ENCODE measurements around the gene CLN3.
"Not testable (repeated sequence)": the region's sequence is repeated elsewhere in the genome, so short reads cannot be mapped to it uniquely, and the experiment has no call there.

CLN3 gene

DNA sequence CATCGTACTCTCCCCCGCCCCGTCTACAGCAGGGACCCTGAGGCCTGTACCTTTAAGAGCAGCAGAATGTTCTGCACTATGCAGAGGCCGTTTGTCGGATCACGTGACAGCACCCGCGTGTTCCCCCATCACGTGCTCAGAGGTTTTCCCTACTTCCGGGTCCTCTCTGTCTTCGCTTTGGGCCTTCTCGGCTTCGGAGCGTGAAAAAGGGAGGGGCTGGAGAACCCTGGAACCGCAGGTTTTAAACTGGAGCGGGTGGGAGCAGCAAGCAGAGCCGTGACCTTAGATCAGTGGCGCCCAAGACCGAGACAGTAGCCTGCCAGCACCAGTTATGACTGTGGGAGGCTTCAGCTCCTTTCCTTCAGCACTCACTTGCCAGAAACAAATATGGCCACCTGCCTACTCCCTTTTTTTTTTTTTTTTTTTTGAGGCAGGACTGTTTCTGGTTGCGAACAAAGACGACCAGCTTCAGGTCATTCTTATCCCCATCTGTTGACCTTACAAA is at the start of gene CLN3:
Gene CLN3 (minus strand): TSS at position 105 of the 505 bp plus-strand sequence. CDS start 315 bp downstream, outside the sequence.
- DNase-seq: peak; percentile 80

DNA sequence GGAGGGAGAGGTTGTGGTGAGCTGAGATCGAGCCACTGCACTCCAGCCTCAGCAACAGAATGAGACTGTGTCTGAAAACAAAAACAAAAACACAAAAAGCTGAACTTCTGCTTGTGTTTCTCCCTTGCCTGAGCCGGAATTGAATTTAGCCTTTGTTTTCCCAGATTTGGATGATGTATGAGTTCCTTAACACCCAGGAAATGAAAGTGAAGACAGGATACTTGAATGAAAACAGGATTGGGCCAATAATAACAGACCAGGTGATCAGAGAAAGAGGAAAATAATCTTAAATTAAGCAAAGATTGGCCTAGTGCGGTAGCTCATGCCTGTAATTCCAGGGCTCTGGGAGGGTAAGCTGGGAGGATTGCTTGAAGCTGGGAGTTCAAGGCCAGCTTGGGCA is 48.5 kb upstream of the CLN3 start:
- DNase-seq: no peak

DNA sequence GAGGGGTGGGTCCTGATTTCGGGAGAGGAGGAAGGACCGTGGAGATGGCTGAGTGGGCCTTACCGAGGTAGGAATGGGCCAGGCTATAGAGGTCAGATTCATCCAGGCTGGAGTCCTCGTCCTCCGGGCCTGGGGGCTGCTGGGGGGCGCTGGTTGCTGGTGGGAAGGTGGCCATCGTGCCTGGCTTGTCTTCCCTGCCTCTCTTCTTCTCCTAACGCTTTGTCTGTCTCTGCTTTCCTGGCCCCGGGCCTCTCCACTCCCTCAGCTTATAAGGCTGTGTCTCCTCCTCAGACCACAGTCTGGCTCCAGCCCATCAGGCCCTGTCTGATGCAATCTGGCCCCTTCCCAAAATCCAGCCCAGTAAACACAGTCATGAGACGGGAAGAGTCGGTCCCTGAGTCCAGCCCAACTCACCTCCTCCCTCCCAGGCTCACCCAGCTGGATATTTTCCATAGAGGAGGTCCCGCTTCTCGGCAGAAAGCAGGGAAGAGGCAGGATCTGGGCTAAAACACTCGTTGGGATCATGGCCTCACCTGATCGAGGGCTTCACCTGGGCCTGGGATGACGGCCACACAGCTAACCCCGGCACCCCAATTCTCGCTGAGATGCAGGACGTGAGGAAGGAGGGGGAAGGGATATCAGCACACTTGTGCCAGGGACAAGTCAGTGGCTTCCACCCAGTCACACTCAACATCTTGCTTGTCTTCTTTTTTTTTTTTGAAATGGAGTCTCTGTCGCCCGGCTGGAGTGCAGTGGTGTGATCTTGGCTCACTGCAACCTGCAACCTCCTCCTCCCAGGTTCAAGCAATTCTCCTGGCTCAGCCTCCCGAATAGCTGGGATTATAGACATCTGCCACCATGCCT is 47.1 kb upstream of the CLN3 start, which contains the start of gene NUPR1:
Gene NUPR1 (minus strand): TSS at position 242 of the 864 bp plus-strand sequence. CDS start 67 bp downstream, at position 175.
- DNase-seq: no peak

DNA sequence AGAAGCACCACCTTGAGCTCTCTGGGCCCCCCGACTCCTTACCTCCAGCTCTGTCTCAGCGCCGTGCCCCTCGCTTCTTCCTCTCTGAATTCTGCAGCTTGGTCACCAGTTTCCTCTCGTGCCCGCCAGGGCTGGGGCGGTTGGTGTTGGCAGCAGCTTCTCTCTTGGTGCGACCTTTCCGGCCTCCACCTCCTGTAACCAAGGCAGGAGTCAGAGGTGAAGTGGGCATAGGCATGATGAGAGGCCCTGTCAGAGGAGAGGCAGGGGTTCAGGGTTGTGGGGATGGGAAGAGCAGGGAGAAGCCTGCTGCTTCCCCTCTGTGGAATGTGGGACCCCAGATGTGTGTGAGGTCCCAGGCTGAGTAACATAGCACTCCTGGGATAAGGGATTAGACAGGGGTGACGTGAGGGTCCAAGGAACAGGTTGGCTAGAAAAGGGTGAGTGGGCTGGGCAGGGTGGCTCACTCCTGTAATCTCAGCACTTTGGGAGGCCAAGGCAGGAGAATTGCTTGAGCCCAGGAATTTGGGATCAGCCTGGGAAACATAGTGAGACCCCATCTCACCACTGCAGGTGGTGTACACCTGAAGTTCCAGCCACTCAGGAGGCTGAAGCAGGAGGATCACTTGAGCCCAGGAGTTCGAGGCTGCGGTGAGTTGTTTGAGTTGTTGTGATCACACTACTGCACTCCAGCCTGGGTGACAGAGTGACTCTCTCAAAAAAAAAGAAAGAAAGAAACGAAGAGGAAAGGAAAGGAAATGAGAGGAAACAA is 46.3 kb upstream of the CLN3 start:
- DNase-seq: no peak

DNA sequence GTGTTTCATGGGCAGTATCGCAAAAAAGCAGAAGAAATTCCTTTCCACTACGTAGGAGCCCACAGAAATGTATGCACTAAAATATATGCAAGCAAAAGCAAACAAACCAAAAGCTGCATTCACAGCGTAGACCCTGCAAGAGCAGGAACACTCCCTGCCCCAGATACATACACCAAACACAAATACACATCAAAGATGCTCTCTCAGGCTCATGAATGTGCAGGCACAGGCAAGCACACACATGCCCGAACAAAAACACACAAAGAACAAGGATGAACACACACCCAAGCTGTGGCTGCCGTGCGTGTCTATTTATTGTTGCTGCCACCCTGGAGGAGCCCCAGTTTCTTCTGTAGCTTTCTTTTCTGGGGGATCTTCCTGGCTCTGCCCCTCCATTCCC is 45.2 kb upstream of the CLN3 start:
- no peak for DNase-seq

DNA sequence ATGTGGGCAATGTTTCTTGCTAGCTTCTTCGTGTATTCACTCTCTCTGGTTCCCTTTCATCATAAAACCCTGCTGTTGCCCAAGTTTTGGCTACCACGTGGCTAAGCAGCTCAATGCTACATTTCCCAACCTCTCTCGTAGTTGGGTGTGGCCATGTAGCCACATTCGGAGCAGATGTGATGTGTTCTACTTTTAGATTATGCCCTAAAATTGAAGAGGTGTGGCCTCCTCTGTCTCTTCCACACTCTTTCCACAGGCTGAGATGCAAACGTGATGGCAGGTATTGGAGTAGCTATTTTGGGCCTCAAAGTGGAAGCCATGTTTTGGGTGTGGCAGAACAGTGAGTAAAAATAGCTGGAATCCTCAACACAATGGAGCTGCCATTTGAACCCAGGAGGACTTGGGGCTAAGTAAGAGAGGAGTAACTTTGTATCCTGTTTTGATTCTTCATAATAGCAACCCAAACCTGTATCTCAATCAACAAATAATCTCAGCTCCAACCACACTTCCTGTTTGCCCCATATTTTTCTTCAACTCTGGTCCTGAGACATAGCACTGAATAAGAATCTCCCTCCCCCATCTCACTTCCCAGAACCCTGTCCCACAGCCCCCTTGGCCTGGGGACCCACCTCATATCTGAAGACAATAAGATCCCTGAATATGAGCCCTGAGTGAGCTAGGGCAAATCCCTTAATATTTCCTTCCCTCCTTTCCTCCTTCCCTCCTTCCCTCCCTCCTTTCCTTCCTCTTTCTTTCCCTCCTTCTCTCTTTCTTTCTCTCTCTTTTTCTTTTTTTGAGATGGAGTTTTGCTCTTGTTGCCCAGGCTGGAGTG is 42.9 kb upstream of the CLN3 start:
- no peak for DNase-seq

DNA sequence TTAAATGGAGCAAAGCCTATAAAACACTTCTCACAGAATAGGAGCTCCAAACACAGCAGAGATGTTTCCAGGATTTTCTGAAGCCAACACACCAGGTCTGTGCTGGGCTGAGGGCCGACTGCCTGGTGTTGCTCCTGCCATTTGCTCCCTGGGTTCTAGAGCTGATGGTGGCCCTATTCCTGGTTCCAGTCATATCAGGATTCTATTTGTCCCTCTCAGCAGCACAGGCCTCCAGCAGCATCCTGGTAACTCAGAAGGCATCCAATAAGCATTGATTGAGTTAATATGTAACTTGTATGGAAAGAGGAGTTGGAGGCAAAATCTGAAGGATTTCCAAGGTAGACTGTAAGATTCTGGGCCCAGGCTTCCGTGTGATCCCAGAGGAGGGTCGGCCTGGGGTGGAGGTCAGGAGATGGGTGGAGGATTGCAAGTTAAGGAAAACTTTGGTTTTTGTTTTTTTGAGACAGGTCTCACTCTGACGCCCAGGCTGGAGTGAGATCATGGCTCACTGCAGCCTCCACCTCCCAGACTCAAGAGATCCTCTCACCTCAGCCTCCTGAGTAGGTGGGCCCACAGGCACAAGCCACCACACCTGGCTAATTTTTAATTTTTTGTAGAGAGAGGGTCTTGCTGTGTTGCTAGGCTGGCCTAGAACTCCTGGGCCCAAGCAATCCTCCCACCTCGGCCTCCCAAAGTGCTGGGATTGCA is 41.2 kb upstream of the CLN3 start:
- no peak for DNase-seq

DNA sequence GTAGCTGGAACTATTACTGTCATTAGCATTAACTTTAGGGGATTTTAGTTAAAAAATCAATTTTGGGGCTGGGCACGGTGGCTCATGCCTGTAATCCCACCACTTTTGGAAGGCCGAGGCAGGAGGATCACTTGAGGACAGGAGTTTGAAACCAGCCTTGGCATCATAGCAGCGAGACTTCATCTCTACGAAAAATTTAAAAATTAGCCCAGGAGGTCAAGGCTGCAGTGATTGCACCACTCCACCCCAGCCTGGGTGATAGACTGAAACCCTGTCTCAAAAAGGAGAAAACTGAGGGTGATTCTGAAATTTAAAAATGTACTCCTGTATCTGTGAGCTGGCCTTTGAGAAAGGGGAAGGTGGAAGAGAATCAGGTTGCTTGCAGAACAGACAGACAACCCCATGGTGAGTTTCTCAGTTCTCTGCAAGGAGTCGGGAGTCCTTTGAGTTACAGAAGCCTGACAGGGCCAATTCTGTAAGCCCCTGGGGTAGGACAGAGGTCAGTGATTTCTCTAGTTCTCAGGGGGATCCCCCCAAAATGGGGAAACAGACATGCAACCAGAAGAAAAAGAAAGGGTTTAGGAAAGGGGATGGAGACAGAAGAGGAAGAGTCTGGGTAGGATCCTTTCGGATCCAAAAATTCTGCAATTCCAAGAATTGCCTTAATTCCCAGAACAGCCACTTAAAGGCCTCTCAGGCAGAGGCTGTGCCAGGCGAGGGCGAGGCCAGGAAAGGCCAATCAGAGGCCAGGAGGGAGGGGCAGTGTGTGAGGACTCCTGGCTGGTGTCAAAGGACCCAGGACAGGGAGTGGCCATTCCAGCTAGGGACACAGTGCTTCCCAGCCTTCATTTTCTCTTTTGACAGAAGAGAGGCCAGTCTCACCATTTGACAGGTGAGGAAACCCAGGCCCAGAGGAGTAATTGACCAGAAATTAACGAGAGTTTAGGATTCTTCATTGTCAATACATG is 40.2 kb upstream of the CLN3 start:
- DNase-seq: no peak

DNA sequence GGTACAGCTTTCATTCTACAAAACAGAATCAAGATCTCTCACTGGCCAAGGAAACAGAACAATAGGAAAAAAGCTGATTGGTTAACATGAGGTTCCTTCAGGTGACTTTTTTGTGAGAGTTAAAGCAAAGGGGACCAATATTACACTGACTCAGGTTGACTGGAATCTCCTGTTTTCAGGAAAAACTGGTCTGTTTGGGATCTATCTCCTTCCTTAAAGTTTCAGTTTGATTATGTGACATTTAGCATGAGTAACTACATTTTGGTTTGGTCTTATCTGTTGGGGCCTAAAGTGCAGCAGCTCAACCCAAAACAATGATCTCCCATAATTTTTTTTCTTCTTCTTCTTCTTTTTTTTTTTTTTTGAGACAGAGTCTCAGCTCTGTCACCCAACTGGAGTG is 37.2 kb upstream of the CLN3 start:
- DNase-seq: no peak

DNA sequence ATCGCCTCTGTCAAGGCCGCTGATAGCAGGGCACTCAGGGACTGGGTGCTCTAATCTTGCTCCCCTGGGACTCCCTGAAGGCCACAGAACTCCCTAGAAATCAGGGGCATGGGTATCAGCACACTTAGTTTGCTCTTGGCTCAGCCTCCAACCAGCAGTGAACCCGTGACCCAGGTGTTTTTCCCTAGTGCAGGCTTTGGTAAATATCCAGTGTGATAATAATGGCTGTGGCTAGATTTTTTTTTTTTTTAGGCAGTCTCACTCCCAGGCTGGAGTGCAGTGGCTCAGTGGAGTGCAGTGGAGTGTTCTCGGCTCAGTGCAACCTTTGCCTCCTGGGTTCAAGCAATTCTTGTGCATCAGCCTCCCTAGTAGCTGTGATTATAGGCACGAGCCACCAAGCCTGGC is 36.6 kb upstream of the CLN3 start:
- no peak for DNase-seq

DNA sequence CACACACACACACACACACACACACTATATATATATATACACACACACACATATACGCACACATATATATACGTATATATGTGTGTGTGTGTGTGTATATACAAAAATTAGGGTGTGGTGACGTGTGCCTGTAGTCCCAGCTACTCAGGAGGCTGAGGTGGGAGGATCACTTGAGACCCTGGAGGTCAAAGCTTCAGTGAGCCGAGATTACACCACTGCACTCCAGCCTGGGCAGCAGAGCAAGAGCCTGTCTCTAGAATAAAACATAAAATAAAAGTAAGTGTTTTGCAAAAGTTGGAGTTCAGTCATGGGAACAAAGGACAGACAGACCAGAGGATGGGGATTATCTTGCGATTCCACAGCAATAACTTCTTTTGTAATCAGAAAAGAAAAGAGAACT is 36.1 kb upstream of the CLN3 start:
- no peak for DNase-seq

DNA sequence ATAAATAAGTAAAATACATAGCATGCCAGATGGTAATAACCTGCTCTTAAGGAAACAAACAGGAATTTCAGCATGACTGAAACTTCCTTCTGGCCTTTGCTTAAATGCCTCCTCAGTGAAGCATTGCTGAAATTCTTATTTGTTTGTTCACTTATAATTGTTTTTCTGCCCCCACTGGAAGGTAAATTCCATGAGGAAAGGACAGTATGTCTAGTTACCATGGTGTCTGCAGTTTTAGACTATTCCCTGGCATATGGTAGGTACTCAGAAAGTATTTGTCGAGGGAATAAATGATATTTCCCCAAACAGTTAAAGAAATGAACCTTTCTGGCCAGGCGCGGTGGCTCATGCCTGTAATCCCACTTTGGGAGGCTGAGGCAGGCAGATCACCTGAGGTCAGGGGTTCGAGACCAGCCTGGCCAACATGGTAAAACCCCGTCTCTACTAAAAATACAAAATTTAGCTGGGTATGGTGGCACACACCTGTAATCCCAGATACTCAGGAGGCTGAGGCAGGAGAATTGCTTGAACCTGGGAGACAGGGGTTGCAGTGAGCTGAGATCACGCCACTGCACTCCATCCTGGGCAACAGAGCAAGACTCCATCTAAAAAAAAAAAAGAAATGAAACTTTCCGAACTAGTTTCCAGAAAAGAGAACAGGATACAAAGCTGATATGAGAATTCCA is 35.4 kb upstream of the CLN3 start:
- not testable (repeated sequence) for DNase-seq

DNA sequence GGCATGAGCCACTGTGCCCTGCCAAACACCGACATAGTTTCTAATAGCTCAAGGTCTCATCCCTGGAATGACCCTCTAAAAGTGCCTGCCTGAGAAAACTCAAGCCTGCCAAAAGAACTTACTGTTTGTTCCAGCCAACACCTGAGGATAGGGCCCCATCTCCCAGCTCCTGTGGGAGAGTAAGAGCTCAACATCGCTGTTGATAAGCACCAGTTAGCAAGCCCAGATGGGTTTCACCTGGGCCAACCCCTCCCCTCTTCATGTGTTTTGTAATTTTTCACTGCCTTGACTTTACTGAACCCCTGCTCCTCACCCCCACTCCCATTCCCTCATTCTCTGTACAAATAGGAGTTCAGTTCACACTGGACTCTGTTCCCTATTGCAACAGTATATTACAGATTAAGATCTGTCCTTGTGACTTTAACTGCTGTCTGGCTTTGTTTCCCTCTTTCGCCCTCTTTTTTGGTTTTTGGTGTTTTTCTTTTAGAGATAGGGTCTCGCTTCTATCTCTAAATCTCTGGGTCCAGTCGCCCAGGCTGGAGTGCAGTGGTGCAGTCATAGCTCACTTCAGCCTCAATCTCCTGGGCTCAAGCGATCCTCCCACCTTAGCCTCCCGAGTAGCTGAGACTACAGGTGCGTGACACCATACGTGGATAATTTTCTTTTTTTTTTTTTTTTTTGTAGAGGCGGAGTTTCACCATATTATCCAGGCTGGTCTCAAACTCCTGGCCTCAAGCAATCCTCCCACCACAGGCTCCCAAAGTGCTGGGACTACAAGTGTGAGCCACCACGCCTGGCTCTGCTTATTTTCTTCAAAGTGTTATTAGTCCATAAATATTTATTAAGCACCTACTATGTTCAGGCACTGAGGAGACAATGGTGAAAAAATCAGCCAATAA is 34.6 kb upstream of the CLN3 start:
- DNase-seq: no peak

DNA sequence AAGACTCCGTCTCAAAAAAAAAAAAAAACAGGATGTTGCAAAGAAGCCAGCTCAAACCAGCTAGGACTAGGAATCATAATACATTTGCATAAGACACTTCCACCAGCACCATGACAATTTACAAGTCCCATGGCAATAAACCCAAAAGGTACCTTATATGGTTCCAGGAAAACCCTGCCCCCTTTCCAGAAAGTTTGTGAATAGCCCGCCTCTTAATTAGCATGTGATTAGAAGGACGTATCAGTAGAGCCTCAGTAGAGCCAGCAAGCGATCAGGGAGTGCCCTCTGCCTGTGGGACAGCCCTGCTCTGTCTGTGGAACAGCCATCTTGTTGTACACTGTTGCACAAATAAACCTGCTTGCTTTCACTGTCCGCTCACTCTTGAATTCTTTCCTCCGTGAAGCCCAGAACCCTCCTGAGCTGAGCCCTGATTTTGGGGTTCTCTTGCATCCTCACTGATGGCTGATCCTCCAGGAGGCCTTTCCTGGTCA is 32.9 kb upstream of the CLN3 start:
- no peak for DNase-seq

DNA sequence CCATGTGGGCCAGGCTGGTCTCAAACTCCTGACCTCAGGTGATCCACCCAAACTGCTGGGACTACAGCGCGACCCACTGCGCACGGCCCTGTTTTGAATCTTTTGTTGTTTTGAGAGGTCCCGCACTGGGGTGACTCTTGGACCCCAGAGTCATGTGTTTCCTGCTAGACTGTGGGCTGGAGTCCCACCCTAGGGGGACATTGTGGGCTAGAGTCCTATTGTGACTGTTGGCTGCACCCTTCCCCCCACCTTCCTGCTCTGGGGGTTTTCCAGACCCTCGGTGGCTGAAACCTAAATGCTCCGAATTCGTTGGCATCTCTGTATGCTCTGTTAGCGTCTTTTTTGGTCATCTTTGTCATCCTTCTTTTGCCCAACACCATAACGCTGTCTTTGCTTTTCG is 30.9 kb upstream of the CLN3 start:
- no peak for DNase-seq

DNA sequence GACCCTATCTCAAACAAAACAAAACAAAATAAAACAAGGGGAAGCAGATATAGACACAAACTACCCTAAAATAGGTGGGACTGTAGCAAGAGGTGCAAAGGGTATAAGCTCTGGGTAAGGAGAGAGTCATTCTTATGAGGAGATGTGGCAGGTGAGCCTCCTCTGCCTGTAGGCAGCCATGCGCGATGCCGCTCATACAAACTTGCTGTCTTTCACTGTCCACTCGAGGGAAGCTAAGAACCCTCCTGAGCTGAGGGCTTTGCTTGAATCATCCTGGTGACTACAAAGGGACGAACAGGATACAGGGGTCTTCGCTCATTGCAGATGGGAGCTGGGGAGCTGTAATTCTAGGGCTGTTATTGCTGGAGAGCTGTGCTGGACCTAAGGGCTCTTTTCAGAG is 29.6 kb upstream of the CLN3 start:
- DNase-seq: no peak

DNA sequence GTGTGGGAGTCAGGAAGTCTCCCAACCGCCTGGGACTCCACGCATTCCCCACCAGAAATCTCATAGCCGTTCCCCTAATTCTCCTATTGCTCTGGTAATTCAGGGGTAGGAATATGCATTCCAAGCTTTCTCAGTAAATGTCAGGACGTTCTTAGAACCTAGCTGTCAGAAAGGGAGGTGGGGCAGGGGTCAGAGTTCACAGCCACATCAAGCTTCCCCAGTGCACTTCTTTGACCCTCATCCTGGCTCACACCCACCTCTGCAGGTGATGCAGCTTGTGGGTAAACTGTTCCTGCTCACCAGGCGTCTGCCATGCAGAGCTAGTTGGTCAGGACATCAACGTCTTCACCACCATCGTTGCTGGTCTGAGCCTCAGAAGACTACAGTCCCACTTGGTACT is 28.8 kb upstream of the CLN3 start:
- DNase-seq: no peak

DNA sequence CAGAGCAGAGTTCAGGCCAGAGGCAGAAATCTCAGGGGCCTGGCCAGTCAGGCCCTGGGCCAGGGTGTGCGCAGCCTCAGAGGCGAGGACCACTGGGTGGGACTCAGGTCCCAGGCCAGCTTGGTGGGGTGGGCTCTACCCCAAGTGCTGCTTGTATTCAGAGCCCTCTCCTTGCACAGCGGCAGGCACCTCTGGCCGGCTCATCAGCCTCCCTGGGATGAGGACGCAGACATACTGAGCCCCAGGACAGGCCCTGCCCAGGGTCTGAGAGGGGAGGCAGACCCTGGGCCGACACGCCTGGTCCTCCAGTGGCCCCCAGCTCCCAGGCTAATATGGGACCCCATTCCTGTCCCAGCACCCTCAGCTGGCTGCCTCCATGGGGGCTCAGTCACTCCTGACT is 22.4 kb upstream of the CLN3 start:
- no peak for DNase-seq

Data from activated CD4-positive, alpha-beta T cell treated with anti-CD3 and anti-CD28 coated beads, Interleukin-2, amount 50 U/mL, for 1 hour (primary cell).